Stomach (tissue), 9 donors: ENCODE data around the gene KRAS. TPM values are rescaled to one million over a fixed set of nuclear protein-coding genes. Genes with fewer than 3 reads are reported as not detected.
A peak's percentile ranks its signal among the peaks of the same experiment; 100 is the strongest.

Experiments
- DNase-seq, 2 donors: peaks; one replicate each; pipeline versions ENCODE4 v3.0.0 to v3.0.0-alpha.2; 2013 to 2019
- H3K27ac ChIP-seq, 5 donors: fragments of 200-600 bp in 4 of 5; sonication (generic) in 4 of 5; one replicate each; pipeline ENCODE4 v1.5.1; 2013 to 2019; ENCODE audit warnings: mild to moderate bottlenecking in 1 of 5, moderate library complexity in 1 of 5
- H3K27me3 ChIP-seq, 3 donors: fragments of 200-600 bp; sonication (generic); one replicate each; pipeline ENCODE4 v1.5.1; 2017 to 2019; ENCODE audit warnings: mixed run types in 1 of 3
- H3K36me3 ChIP-seq, 4 donors: fragments of 200-600 bp; sonication (generic); 1 replicate in 3 of 4; 2 replicates in 1 of 4; pipeline ENCODE4 v1.5.1; 2016 to 2019
- H3K4me1 ChIP-seq, 4 donors: fragments of 200-600 bp; sonication (generic); one replicate each; pipeline ENCODE4 v1.5.1; 2016 to 2019
- H3K4me3 ChIP-seq, 4 donors: fragments of 200-600 bp; sonication (generic) in 3 of 4; one replicate each; pipeline ENCODE4 v1.5.1; 2016 to 2019; ENCODE audit warnings: mild to moderate bottlenecking in 1 of 4
- H3K9me3 ChIP-seq, 4 donors: fragments of 200-600 bp; sonication (generic); one replicate each; pipeline ENCODE4 v1.5.1; 2016 to 2019
- CTCF ChIP-seq, 7 experiments: fragments of 450-650 bp in 4 of 7; fragments of 200-600 bp in 3 of 7; sonication (generic) in 3 of 7; IDR thresholded peaks; one replicate each; pipeline ENCODE4 v1.5.1; 2016 to 2019; ENCODE audit warnings: antibody characterized with exemption in 7 of 7, control low read depth in 2 of 7, mild to moderate bottlenecking in 1 of 7
- EP300 ChIP-seq: sonication (generic); formaldehyde crosslinking; IDR thresholded peaks from one replicate; pipeline ENCODE4 v1.6.1; 2017; ENCODE audit warnings: antibody characterized with exemption
- POLR2A ChIP-seq, 4 donors: fragments of 450-650 bp; IDR thresholded peaks; one replicate each; pipeline ENCODE4 v1.6.1; 2016; ENCODE audit warnings: antibody characterized with exemption in 4 of 4, control low read depth in 2 of 4, mild to moderate bottlenecking in 1 of 4, moderate library complexity in 1 of 4
- POLR2AphosphoS5 ChIP-seq, 3 donors: sonication (generic); formaldehyde crosslinking; IDR thresholded peaks; one replicate each; pipeline ENCODE4 v1.6.1; 2016; ENCODE audit warnings: antibody characterized with exemption in 3 of 3
- WGBS, 5 donors: extraction: QIAGEN DNeasy Blood & Tissue Kit in 3 of 5; methylation state at CpG; one replicate each; pipeline versions ENCODE4 v1.1.5 to v1.1.7; 2013 to 2018; 5-methylcytosine and 5-hydroxymethylcytosine counted together
- intact Hi-C: fragments of 100-400 bp; cut with DNase I; formaldehyde crosslinking; loops from one replicate; pipeline ENCODE4 v1.15.1; 2023; ENCODE audit warnings: low total_unique reads
- polyA plus RNA-seq, 3 donors: library from polyadenylated mRNA; stranded (reverse); fragments of 200-250 nt; gene quantifications; one replicate each; pipeline ENCODE4 v1.2.3, GENCODE V29; 2013
- total RNA-seq, 5 donors: library from RNA; depleted of rRNA; stranded (reverse); fragments of >200 nt; gene quantifications; one replicate each; pipeline versions ENCODE4 v1.1.0 to v1.2.3, GENCODE V29; 2014 to 2016
- donor health status: healthy with polysubstance abuse.
- donor health status: Bipolar disorder and iron deficiency.
- donor health status: healthy.

KRAS gene
- total and polyA plus RNA-seq, 8 donors: 6.6 to 75.3 (median 17.6) TPM

GRCh38 chr12:25262389-25263074 is 11.8 kb upstream of the KRAS start:
- no peak for TF ChIP-seq CTCF (IDR thresholded peaks at IDR 0.05)
- TF ChIP-seq POLR2A (IDR thresholded peaks at IDR 0.05): no peak
- WGBS, 5 donors: 68 to 81% (median 73%) methylated on average over 1 of the region's 1 CpG
- intact Hi-C loops: no loop called here
- H3K9me3 ChIP-seq: no peaks in the 10 kb centered on the region
- H3K4me1 ChIP-seq: no peaks in the 10 kb centered on the region
- no peak for DNase-seq
- H3K36me3 ChIP-seq: no peaks in the 10 kb centered on the region
- H3K4me3 ChIP-seq: no peak overlapping the region
- H3K27ac ChIP-seq: no peak overlapping the region
- H3K27me3 ChIP-seq: no peaks in the 10 kb centered on the region

GRCh38 chr12:25257590-25258324 is 7.0 kb upstream of the KRAS start:
- H3K27ac ChIP-seq: no peak overlapping the region
- no peaks in the 10 kb centered on the region for H3K9me3 ChIP-seq
- no peaks in the 10 kb centered on the region for H3K36me3 ChIP-seq
- peaks cover 7 to 41% (median 22%) of the 10 kb centered on the region in 4 donors for H3K4me1 ChIP-seq
- no peak overlapping the region for H3K4me3 ChIP-seq
- no peaks in the 10 kb centered on the region for H3K27me3 ChIP-seq
- intact Hi-C loops: no loop called here
- TF ChIP-seq POLR2A (IDR thresholded peaks at IDR 0.05) (no peak), EP300 (no peak), CTCF (IDR thresholded peaks at IDR 0.05) (no peak), POLR2AphosphoS5 (IDR thresholded peaks at IDR 0.05) (no peak)
- DNase-seq: no peak
- 86 to 95% (median 92%) methylated on average over 5 of the region's 5 CpGs for WGBS, 5 donors

- no peak for TF ChIP-seq POLR2A (IDR thresholded peaks at IDR 0.05)
- TF ChIP-seq POLR2AphosphoS5 (IDR thresholded peaks at IDR 0.05): peak in 1 of 3 donors; percentile 14
- DNase-seq: peak in 1 of 2 donors; percentile 38
- H3K4me1 ChIP-seq: peaks cover 7 to 42% (median 23%) of the 10 kb centered on the region in 4 donors
- no peaks in the 10 kb centered on the region for H3K27me3 ChIP-seq
- no peaks in the 10 kb centered on the region for H3K9me3 ChIP-seq
- H3K4me3 ChIP-seq: no peak overlapping the region
- no peaks in the 10 kb centered on the region for H3K36me3 ChIP-seq
- 46 to 70% (median 57%) methylated on average over 3 of the region's 3 CpGs for WGBS, 5 donors
- peak overlapping the region in 4 of 5 donors; percentile 31 to 69 (median 43) for H3K27ac ChIP-seq
- intact Hi-C loops: no loop called here
Observed at GRCh38 chr12:25256826-25257225, 6.1 kb upstream of the KRAS start.

- WGBS, 5 donors: 28 to 62% (median 57%) methylated on average over 5 of the region's 5 CpGs
- TF ChIP-seq EP300 (no peak), POLR2A (IDR thresholded peaks at IDR 0.05) (no peak), POLR2AphosphoS5 (IDR thresholded peaks at IDR 0.05) (peak in 2 of 3 donors; percentile 77 to 87), CTCF (IDR thresholded peaks at IDR 0.05) (no peak)
- Histone ChIP-seq H3K9me3 (no peaks in the 10 kb centered on the region), H3K36me3 (no peaks in the 10 kb centered on the region), H3K27me3 (no peaks in the 10 kb centered on the region), H3K4me3 (no peak overlapping the region), H3K4me1 (peaks cover 7 to 48% (median 29%) of the 10 kb centered on the region in 4 donors), H3K27ac (peak overlapping the region in 4 of 5 donors; percentile 9 to 53 (median 42))
- peak in 1 of 2 donors; percentile 61 for DNase-seq
- intact Hi-C loops: no loop called here
Observed at GRCh38 chr12:25256005-25256404, 5.3 kb upstream of the KRAS start.
